Keratinocyte (primary cell): ENCODE results near the gene LAMA2. TPM values are rescaled to one million over a fixed set of nuclear protein-coding genes. Genes with fewer than 3 reads are reported as not detected.

Experiments used
- DNase-seq: peaks from one replicate; pipeline ENCODE4 v3.0.0-alpha.2; 2011; ENCODE audit warnings: low read depth, missing footprints, low spot score
- FAIRE-seq: peaks from 2 replicates; lab custom pipeline; 2011; peaks lifted over from hg19 to GRCh38; lab: Jason Lieb, UNC
- H2AFZ ChIP-seq: 2 replicates; pipeline ENCODE4 v1.6.0; 2012; ENCODE audit warnings: low read length, control low read depth, inconsistent platforms; ENCODE audit not compliant: control insufficient read depth
- H3K27ac ChIP-seq: 2 replicates; pipeline ENCODE4 v1.5.1; 2011; ENCODE audit warnings: low read length; ENCODE audit not compliant: control insufficient read depth, insufficient read depth
- H3K27me3 ChIP-seq: 3 replicates; pipeline ENCODE4 v1.6.0; 2011; ENCODE audit warnings: low read length; ENCODE audit not compliant: control insufficient read depth, insufficient read depth; ENCODE audit errors: extremely low read depth
- H3K36me3 ChIP-seq, 2 experiments: 2 replicates in 1 of 2; 3 replicates in 1 of 2; pipeline ENCODE4 v1.5.1; 2011; ENCODE audit warnings: low read length in 2 of 2, mild to moderate bottlenecking in 1 of 2; ENCODE audit not compliant: control insufficient read depth in 2 of 2, insufficient read depth in 2 of 2; ENCODE audit errors: extremely low read depth in 1 of 2
- H3K4me1 ChIP-seq: 3 replicates; pipeline ENCODE4 v1.5.1; 2011; ENCODE audit warnings: low read length; ENCODE audit not compliant: control insufficient read depth, insufficient read depth; ENCODE audit errors: extremely low read depth
- H3K4me2 ChIP-seq: 3 replicates; pipeline ENCODE4 v1.6.0; 2011; ENCODE audit warnings: low read depth, low read length; ENCODE audit not compliant: control insufficient read depth, insufficient read depth; ENCODE audit errors: extremely low read depth
- H3K4me3 ChIP-seq, 3 experiments: fragments of 200-600 bp in 1 of 3; sonication (generic) in 1 of 3; 2 replicates in 2 of 3; 3 replicates in 1 of 3; pipeline ENCODE4 v1.5.1; 2011 to 2016; ENCODE audit warnings: low read length in 3 of 3, mild to moderate bottlenecking in 3 of 3, control low read depth in 2 of 3, inconsistent platforms in 1 of 3, low read depth in 1 of 3, mixed read lengths in 1 of 3, mixed run types in 1 of 3, moderate library complexity in 1 of 3; ENCODE audit not compliant: control insufficient read depth in 2 of 3, insufficient read depth in 2 of 3; ENCODE audit errors: extremely low read depth in 1 of 3
- H3K79me2 ChIP-seq: 2 replicates; pipeline ENCODE4 v1.6.0; 2012; ENCODE audit warnings: low read length; ENCODE audit not compliant: control insufficient read depth, insufficient read depth
- H3K9ac ChIP-seq: 3 replicates; pipeline ENCODE4 v1.6.0; 2011; ENCODE audit warnings: low read length; ENCODE audit not compliant: control insufficient read depth, insufficient read depth; ENCODE audit errors: extremely low read depth
- H3K9me1 ChIP-seq: 3 replicates; pipeline ENCODE4 v1.6.0; 2011; ENCODE audit warnings: low read length; ENCODE audit not compliant: control insufficient read depth, insufficient read depth; ENCODE audit errors: extremely low read depth
- H3K9me3 ChIP-seq: 2 replicates; pipeline ENCODE4 v1.5.1; 2012; ENCODE audit warnings: low read depth, low read length; ENCODE audit not compliant: control insufficient read depth
- H4K20me1 ChIP-seq: 3 replicates; pipeline ENCODE4 v1.6.0; 2011; ENCODE audit warnings: low read length; ENCODE audit not compliant: control insufficient read depth, insufficient read depth; ENCODE audit errors: extremely low read depth
- EZH2 ChIP-seq: IDR thresholded peaks from one replicate; pipeline ENCODE4 v1.6.1; 2012; ENCODE audit warnings: inconsistent platforms, mild to moderate bottlenecking, low read length, moderate library complexity
- dilution Hi-C: fragments of 300-500 bp; cut with MboI; formaldehyde crosslinking; loops from one replicate; pipeline ENCODE4 v1.7.0; 2020; ENCODE audit warnings: low sequenced_read_pairs; ENCODE audit not compliant: extremely low pct_ligation_motif_present
- polyA plus RNA-seq, 5 experiments: library from polyadenylated mRNA; depleted of rRNA in 3 of 5; stranded (reverse) in 3 of 5; stranded (forward) in 1 of 5; unstranded in 1 of 5; fragments of >200 nt; gene quantifications; 1 replicate in 1 of 5; 2 replicates in 3 of 5; 3 replicates in 1 of 5; pipeline versions ENCODE4 v1.2.1 to v1.2.3, GENCODE V29; 2011 to 2012; ENCODE audit warnings: missing spikeins in 2 of 5, low read depth in 1 of 5, low replicate concordance in 1 of 5
- TF ChIP-seq, protein P1 (sequence below), 3 experiments: IDR thresholded peaks in 1 of 3; conservative IDR thresholded peaks in 1 of 3; optimal IDR thresholded peaks in 1 of 3; 2 replicates in 2 of 3; 3 replicates in 1 of 3; pipeline versions ENCODE3 to v1.5.1; 2011; ENCODE audit warnings: low read length in 3 of 3, mild to moderate bottlenecking in 3 of 3, moderate library complexity in 2 of 3, control low read depth in 1 of 3, inconsistent platforms in 1 of 3; ENCODE audit not compliant: insufficient read depth in 2 of 3; ENCODE audit errors: extremely low read depth in 1 of 3

LAMA2 gene
- polyA plus RNA-seq, 1 donor (not counting 4 experiments of a cell fraction or from before 2014, with no cell fraction given) = 1.4 TPM

DNA sequence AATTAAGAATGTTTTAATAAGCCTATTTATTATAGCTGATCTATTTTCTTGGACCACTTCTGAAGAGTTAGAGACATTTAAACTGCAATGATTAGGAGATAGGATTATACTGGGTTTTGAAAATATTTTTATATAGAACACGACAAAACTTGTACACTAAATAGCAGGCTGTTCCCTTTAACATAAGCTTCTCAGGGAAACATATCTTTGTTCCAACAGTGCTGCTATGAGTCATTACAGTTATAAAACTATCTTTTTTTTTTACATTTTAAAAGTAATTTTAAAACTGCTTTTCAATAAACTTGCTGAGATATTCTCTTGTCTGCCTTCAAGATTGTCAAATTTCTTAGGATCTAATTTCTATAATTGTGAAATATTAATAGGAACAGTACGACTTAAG lies 438.0 kb downstream of the LAMA2 start:
- FAIRE-seq (no peak), DNase-seq (no peak)
- no peak overlapping the region for H2AFZ ChIP-seq
- H3K79me2 ChIP-seq = no peaks in the 10 kb centered on the region
- H3K9me3 ChIP-seq = no peaks in the 10 kb centered on the region
- H3K27ac ChIP-seq = no peak overlapping the region
- H3K36me3 ChIP-seq = no peaks in the 10 kb centered on the region
- no peak overlapping the region for H3K9ac ChIP-seq
- no peaks in the 10 kb centered on the region for H3K4me1 ChIP-seq
- H3K9me1 ChIP-seq = no peaks in the 10 kb centered on the region
- dilution Hi-C loops = no loop called here
- no peak overlapping the region for H3K4me2 ChIP-seq
- H3K4me3 ChIP-seq = no peak overlapping the region
- H4K20me1 ChIP-seq = no peaks in the 10 kb centered on the region
- TF ChIP-seq, protein P1, sequence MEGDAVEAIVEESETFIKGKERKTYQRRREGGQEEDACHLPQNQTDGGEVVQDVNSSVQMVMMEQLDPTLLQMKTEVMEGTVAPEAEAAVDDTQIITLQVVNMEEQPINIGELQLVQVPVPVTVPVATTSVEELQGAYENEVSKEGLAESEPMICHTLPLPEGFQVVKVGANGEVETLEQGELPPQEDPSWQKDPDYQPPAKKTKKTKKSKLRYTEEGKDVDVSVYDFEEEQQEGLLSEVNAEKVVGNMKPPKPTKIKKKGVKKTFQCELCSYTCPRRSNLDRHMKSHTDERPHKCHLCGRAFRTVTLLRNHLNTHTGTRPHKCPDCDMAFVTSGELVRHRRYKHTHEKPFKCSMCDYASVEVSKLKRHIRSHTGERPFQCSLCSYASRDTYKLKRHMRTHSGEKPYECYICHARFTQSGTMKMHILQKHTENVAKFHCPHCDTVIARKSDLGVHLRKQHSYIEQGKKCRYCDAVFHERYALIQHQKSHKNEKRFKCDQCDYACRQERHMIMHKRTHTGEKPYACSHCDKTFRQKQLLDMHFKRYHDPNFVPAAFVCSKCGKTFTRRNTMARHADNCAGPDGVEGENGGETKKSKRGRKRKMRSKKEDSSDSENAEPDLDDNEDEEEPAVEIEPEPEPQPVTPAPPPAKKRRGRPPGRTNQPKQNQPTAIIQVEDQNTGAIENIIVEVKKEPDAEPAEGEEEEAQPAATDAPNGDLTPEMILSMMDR (optimal IDR thresholded peaks at IDR 0.05 in 1 of 3, IDR thresholded peaks at IDR 0.05 in 1 of 3, conservative IDR thresholded peaks at IDR 0.05 in 1 of 3; ENCODE audit: extremely low read depth in 1 of 3, insufficient read depth in 2 of 3, low read length in 3 of 3) = no peak
- TF ChIP-seq EZH2 = no peak
- no peaks in the 10 kb centered on the region for H3K27me3 ChIP-seq

DNA sequence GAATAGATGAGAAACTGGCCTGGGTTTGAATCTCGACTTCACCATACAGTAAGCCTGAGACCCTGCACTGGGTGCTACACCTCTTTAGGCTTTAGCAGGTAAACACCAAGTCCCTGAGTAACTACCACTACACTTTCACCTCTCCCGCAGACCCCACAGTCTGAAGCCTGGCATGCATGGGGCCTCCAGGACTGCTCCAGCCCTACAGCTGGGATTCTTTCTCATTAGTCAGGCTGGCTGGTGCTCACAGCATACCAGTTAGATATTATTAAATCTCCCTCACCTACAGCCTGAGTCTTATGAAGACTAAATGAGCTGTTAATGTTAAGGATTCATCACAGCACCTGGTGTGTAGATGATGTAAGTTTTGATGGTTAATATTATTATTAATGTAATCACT lies 438.4 kb downstream of the LAMA2 start:
- Histone ChIP-seq H4K20me1 (no peaks in the 10 kb centered on the region), H3K27me3 (no peaks in the 10 kb centered on the region), H3K9me3 (no peaks in the 10 kb centered on the region), H3K27ac (no peak overlapping the region), H3K9me1 (no peaks in the 10 kb centered on the region), H2AFZ (no peak overlapping the region), H3K4me2 (no peak overlapping the region), H3K79me2 (no peaks in the 10 kb centered on the region), H3K4me3 (no peak overlapping the region), H3K36me3 (no peaks in the 10 kb centered on the region), H3K4me1 (no peaks in the 10 kb centered on the region), H3K9ac (no peak overlapping the region)
- TF ChIP-seq, protein P1 (optimal IDR thresholded peaks at IDR 0.05 in 1 of 3, IDR thresholded peaks at IDR 0.05 in 1 of 3, conservative IDR thresholded peaks at IDR 0.05 in 1 of 3; ENCODE audit: extremely low read depth in 1 of 3, insufficient read depth in 2 of 3, low read length in 3 of 3) = no peak
- TF ChIP-seq EZH2 = no peak
- FAIRE-seq (no peak), DNase-seq (no peak)
- dilution Hi-C loops = no loop called here
